ENCODE measurements around the gene IMMT.

IMMT gene

GRCh38 chr2:86218124-86218523 is 22.9 kb upstream of the IMMT start:
- H3K27ac ChIP-seq (ENCODE audit: poor library complexity, severe bottlenecking), result no peak overlapping the region
- ATAC-seq (ENCODE audit: low read depth), result no peak
- DNase-seq (ENCODE audit: low spot score), result no peak
- H3K4me3 ChIP-seq (ENCODE audit: severe bottlenecking), result no peak overlapping the region
- H3K9me3 ChIP-seq (ENCODE audit: severe bottlenecking), result no peaks in the 10 kb centered on the region
- TF ChIP-seq, protein P1, sequence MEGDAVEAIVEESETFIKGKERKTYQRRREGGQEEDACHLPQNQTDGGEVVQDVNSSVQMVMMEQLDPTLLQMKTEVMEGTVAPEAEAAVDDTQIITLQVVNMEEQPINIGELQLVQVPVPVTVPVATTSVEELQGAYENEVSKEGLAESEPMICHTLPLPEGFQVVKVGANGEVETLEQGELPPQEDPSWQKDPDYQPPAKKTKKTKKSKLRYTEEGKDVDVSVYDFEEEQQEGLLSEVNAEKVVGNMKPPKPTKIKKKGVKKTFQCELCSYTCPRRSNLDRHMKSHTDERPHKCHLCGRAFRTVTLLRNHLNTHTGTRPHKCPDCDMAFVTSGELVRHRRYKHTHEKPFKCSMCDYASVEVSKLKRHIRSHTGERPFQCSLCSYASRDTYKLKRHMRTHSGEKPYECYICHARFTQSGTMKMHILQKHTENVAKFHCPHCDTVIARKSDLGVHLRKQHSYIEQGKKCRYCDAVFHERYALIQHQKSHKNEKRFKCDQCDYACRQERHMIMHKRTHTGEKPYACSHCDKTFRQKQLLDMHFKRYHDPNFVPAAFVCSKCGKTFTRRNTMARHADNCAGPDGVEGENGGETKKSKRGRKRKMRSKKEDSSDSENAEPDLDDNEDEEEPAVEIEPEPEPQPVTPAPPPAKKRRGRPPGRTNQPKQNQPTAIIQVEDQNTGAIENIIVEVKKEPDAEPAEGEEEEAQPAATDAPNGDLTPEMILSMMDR (IDR thresholded peaks at IDR 0.05; ENCODE audit: poor library complexity, severe bottlenecking), result no peak
- peaks cover 9% of the 10 kb centered on the region for H3K36me3 ChIP-seq (ENCODE audit: low read depth)
- H3K27me3 ChIP-seq (ENCODE audit: insufficient read depth, poor library complexity, severe bottlenecking), result no peaks in the 10 kb centered on the region
- no peaks in the 10 kb centered on the region for H3K4me1 ChIP-seq (ENCODE audit: insufficient read depth, poor library complexity, severe bottlenecking)

- ATAC-seq (ENCODE audit: low read depth), result no peak
- no peak overlapping the region for H3K27ac ChIP-seq (ENCODE audit: poor library complexity, severe bottlenecking)
- H3K36me3 ChIP-seq (ENCODE audit: low read depth), result peaks cover 21% of the 10 kb centered on the region
- TF ChIP-seq, protein P1 (IDR thresholded peaks at IDR 0.05; ENCODE audit: poor library complexity, severe bottlenecking), result no peak
- H3K9me3 ChIP-seq (ENCODE audit: severe bottlenecking), result no peaks in the 10 kb centered on the region
- no peaks in the 10 kb centered on the region for H3K27me3 ChIP-seq (ENCODE audit: insufficient read depth, poor library complexity, severe bottlenecking)
- DNase-seq (ENCODE audit: low spot score), result no peak
- no peaks in the 10 kb centered on the region for H3K4me1 ChIP-seq (ENCODE audit: insufficient read depth, poor library complexity, severe bottlenecking)
- no peak overlapping the region for H3K4me3 ChIP-seq (ENCODE audit: severe bottlenecking)
These were observed 21.6 kb upstream of the IMMT start for GRCh38 chr2:86216575-86217555.

DNA sequence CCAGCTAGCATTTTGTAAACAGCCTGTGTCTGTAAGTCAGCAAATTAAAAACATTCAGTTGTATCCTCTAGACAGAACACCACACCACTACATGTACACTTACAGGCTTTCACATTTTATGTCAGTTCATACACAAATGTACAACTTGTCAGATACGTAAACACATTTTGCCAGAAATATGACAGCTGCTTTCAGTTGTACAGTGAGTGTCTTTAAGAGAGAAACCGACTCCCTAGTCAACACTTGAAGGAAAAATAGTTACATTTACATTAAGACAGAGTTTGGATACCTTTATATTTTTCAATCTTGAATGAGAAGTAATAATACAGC is 19.2 kb upstream of the IMMT start:
- Histone ChIP-seq H3K4me1 (ENCODE audit: insufficient read depth, poor library complexity, severe bottlenecking) (no peaks in the 10 kb centered on the region), H3K27me3 (ENCODE audit: insufficient read depth, poor library complexity, severe bottlenecking) (no peaks in the 10 kb centered on the region), H3K4me3 (ENCODE audit: severe bottlenecking) (no peak overlapping the region), H3K27ac (ENCODE audit: poor library complexity, severe bottlenecking) (no peak overlapping the region), H3K9me3 (ENCODE audit: severe bottlenecking) (no peaks in the 10 kb centered on the region), H3K36me3 (ENCODE audit: low read depth) (peaks cover 40% of the 10 kb centered on the region)
- TF ChIP-seq, protein P1 (IDR thresholded peaks at IDR 0.05; ENCODE audit: poor library complexity, severe bottlenecking), result no peak
- ATAC-seq (ENCODE audit: low read depth) (no peak), DNase-seq (ENCODE audit: low spot score) (no peak)

GRCh38 chr2:86213699-86214502 is 18.6 kb upstream of the IMMT start:
- Histone ChIP-seq H3K9me3 (ENCODE audit: severe bottlenecking) (no peaks in the 10 kb centered on the region), H3K27ac (ENCODE audit: poor library complexity, severe bottlenecking) (no peak overlapping the region), H3K4me1 (ENCODE audit: insufficient read depth, poor library complexity, severe bottlenecking) (no peaks in the 10 kb centered on the region), H3K4me3 (ENCODE audit: severe bottlenecking) (no peak overlapping the region), H3K36me3 (ENCODE audit: low read depth) (peaks cover 46% of the 10 kb centered on the region), H3K27me3 (ENCODE audit: insufficient read depth, poor library complexity, severe bottlenecking) (no peaks in the 10 kb centered on the region)
- no peak for ATAC-seq (ENCODE audit: low read depth)
- TF ChIP-seq, protein P1 (IDR thresholded peaks at IDR 0.05; ENCODE audit: poor library complexity, severe bottlenecking), result no peak
- no peak for DNase-seq (ENCODE audit: low spot score)

Measured in RWPE2 (cell line).